NB4 (cell line): ENCODE results near the gene SIN3A.

ENCODE experiments used
- MYC ChIP-seq: IDR thresholded peaks from 2 replicates; pipeline ENCODE4 v1.6.1; 2011; ENCODE audit warnings: low read depth, low read length
- POLR2A ChIP-seq: IDR thresholded peaks from 2 replicates; pipeline ENCODE4 v1.6.1; 2011; ENCODE audit warnings: mild to moderate bottlenecking; ENCODE audit not compliant: insufficient read length; ENCODE audit errors: extremely low read depth
- TF ChIP-seq, protein P1 (sequence below): IDR thresholded peaks from one replicate; pipeline ENCODE4 v1.5.1; 2012; ENCODE audit warnings: low read depth, low read length

GRCh38 chr15:75425966-75426500, 25.5 kb downstream of the SIN3A start:
- TF ChIP-seq, protein P1, sequence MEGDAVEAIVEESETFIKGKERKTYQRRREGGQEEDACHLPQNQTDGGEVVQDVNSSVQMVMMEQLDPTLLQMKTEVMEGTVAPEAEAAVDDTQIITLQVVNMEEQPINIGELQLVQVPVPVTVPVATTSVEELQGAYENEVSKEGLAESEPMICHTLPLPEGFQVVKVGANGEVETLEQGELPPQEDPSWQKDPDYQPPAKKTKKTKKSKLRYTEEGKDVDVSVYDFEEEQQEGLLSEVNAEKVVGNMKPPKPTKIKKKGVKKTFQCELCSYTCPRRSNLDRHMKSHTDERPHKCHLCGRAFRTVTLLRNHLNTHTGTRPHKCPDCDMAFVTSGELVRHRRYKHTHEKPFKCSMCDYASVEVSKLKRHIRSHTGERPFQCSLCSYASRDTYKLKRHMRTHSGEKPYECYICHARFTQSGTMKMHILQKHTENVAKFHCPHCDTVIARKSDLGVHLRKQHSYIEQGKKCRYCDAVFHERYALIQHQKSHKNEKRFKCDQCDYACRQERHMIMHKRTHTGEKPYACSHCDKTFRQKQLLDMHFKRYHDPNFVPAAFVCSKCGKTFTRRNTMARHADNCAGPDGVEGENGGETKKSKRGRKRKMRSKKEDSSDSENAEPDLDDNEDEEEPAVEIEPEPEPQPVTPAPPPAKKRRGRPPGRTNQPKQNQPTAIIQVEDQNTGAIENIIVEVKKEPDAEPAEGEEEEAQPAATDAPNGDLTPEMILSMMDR = no peak
- TF ChIP-seq POLR2A (no peak), MYC (no peak)
